Endothelial cell of umbilical vein (primary cell): ENCODE measurements around the gene HOXD10. TPM values are rescaled to one million over a fixed set of nuclear protein-coding genes. Genes with fewer than 3 reads are reported as not detected.
A peak's percentile ranks its signal among the peaks of the same experiment; 100 is the strongest.

Experiments used
- BruUV-seq: library from RNA; stranded (reverse); fragments of 400-500 nt; replicated peaks from 2 replicates; lab custom pipeline; 2021; lab: Mats Ljungman, UMichigan
- CTCF ChIA-PET: fragments of 300-600, 350-600 bp; sonication (Branson Sonifier 250); formaldehyde crosslinking; loops from one replicate; lab custom pipeline; 2021; ENCODE audit warnings: antibody characterized with exemption, inconsistent platforms; lab: Charles Lee
- POLR2A ChIA-PET: fragments of 300-600, 350-600 bp; sonication (Branson Sonifier 250); formaldehyde crosslinking; loops from one replicate; lab custom pipeline; 2021; ENCODE audit warnings: antibody characterized with exemption, inconsistent platforms; lab: Charles Lee
- DNase-seq: peaks from one replicate; pipeline ENCODE4 v3.0.0-alpha.2; 2011; ENCODE audit warnings: low read depth, low spot score
- FAIRE-seq: peaks from 2 replicates; lab custom pipeline; 2011; peaks lifted over from hg19 to GRCh38; lab: Jason Lieb, UNC
- H2AFZ ChIP-seq: 2 replicates; pipeline ENCODE4 v1.6.0; 2012; ENCODE audit warnings: low read depth, low read length, control low read depth, inconsistent platforms
- H3K27ac ChIP-seq: 2 replicates; pipeline ENCODE4 v1.5.1; 2011; ENCODE audit warnings: low read depth, mild to moderate bottlenecking, control low read depth, low read length, moderate library complexity; ENCODE audit not compliant: insufficient read depth
- H3K27me3 ChIP-seq, 2 experiments: 2 replicates each; pipeline versions ENCODE4 v1.6.0 to v1.6.1; 2011; ENCODE audit warnings: low read length in 2 of 2, mixed read lengths in 1 of 2; ENCODE audit not compliant: control insufficient read depth in 2 of 2, insufficient read depth in 2 of 2
- H3K36me3 ChIP-seq, 2 experiments: 2 replicates in 1 of 2; 3 replicates in 1 of 2; pipeline ENCODE4 v1.5.1; 2011; ENCODE audit warnings: low read length in 2 of 2, mild to moderate bottlenecking in 1 of 2, moderate library complexity in 1 of 2; ENCODE audit not compliant: control insufficient read depth in 2 of 2, insufficient read depth in 2 of 2; ENCODE audit errors: extremely low read depth in 1 of 2
- H3K4me1 ChIP-seq: 3 replicates; pipeline ENCODE4 v1.5.1; 2011; ENCODE audit warnings: mild to moderate bottlenecking, low read length; ENCODE audit not compliant: control insufficient read depth, insufficient read depth; ENCODE audit errors: extremely low read depth
- H3K4me2 ChIP-seq: 2 replicates; pipeline ENCODE4 v1.6.1; 2011; ENCODE audit warnings: low read length, control low read depth, mixed read lengths; ENCODE audit not compliant: insufficient read depth
- H3K4me3 ChIP-seq, 3 experiments: fragments of 200-600 bp in 1 of 3; sonication (generic), shearing (Covaris generic) in 1 of 3; replicated peaks in 1 of 3; 2 replicates each; pipeline ENCODE4 v1.5.1; 2011 to 2016; ENCODE audit warnings: control low read depth in 3 of 3, low read length in 3 of 3, mild to moderate bottlenecking in 2 of 3, inconsistent platforms in 1 of 3, low read depth in 1 of 3, moderate library complexity in 1 of 3; ENCODE audit not compliant: insufficient read depth in 1 of 3
- H3K79me2 ChIP-seq: 2 replicates; pipeline ENCODE4 v1.6.0; 2012; ENCODE audit warnings: low read length, inconsistent platforms; ENCODE audit not compliant: control insufficient read depth, insufficient read depth
- H3K9ac ChIP-seq: replicated peaks from 2 replicates; pipeline ENCODE3; 2011; ENCODE audit warnings: low read length, control low read depth; ENCODE audit not compliant: insufficient read depth; ENCODE audit errors: extremely low read depth
- H3K9me1 ChIP-seq: replicated peaks from 3 replicates; pipeline ENCODE4 v1.6.0; 2011; ENCODE audit warnings: mild to moderate bottlenecking, low read length; ENCODE audit not compliant: control insufficient read depth, insufficient read depth; ENCODE audit errors: extremely low read depth
- H3K9me3 ChIP-seq: replicated peaks from 2 replicates; pipeline ENCODE4 v1.5.1; 2012; ENCODE audit warnings: low read length, inconsistent platforms; ENCODE audit not compliant: control insufficient read depth, insufficient read depth
- H4K20me1 ChIP-seq: replicated peaks from 2 replicates; pipeline ENCODE3; 2011; ENCODE audit warnings: mild to moderate bottlenecking, low read length; ENCODE audit not compliant: control insufficient read depth, insufficient read depth; ENCODE audit errors: extremely low read depth
- dilution Hi-C: fragments of 300-500 bp; cut with MboI; formaldehyde crosslinking; loops from one replicate; pipeline ENCODE4 v1.15.0; 2019; ENCODE audit warnings: low sequenced_read_pairs; ENCODE audit not compliant: extremely low pct_ligation_motif_present
- intact Hi-C: fragments of 100-400 bp; cut with micrococcal nuclease; formaldehyde crosslinking; loops from one replicate; pipeline ENCODE4 v1.10.0; 2022
- polyA plus RNA-seq, 4 experiments: library from polyadenylated mRNA; depleted of rRNA in 3 of 4; stranded (reverse) in 3 of 4; unstranded in 1 of 4; fragments of >200 nt; gene quantifications; 2 replicates each; pipeline versions ENCODE4 v1.2.1 to v1.2.3, GENCODE V29; 2011 to 2012; ENCODE audit warnings: missing spikeins in 1 of 4
- total RNA-seq: library from RNA; stranded (reverse); gene quantifications from 2 replicates; pipeline ENCODE4 v1.2.3, GENCODE V29; 2021
- TF ChIP-seq, protein P1 (sequence below), 2 donors: IDR thresholded peaks; 1 replicate in 1 of 2; 2 replicates in 1 of 2; pipeline ENCODE4 v1.5.1; 2011; ENCODE audit warnings: low read length in 2 of 2, mild to moderate bottlenecking in 2 of 2, moderate library complexity in 2 of 2, control low read depth in 1 of 2, inconsistent platforms in 1 of 2, low read depth in 1 of 2; ENCODE audit not compliant: insufficient read depth in 1 of 2; ENCODE audit errors: extremely low read depth in 1 of 2

HOXD10 gene
- total and polyA plus RNA-seq, 2 donors (not counting 3 experiments of a cell fraction or from before 2014, with no cell fraction given), result not detected

DNA sequence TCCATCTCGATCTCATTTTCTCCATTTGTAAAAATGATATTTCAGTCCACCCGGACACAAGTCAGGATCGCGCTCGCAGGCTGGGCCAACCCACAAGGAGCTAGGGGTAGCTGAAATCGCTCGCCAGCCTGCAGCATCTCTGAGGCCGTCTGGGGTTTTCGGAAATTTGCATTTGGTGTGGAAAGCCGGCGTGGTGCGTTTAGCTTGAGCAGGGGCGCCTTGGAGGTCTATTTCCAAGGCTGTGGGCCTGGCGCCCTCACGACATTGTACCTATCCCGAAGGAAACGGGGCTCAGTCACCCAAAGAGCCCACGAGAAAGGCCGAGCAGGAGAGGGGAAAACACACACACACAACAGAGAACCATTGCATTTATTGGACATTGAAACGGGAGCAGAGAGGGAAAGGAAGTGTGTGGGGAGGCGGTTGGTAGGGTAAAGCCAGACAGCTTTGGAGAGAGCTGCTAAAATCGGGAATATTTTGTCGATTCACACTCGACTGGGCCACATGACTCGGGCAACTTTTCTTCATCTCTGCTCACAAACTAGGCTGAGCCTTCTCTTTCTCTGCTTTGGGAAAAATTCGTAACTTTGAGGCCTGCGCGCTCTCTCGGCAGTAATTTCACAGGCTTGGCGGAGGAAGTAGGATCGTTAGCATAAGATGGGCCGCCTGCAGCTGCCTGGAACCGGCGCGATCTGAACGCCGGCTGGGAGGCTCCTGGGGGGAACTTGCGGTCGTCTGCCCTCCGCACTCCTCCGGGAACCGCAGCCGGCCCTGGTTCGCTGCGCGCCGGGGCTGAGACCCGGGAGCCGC is 11.8 kb downstream of the HOXD10 start:
- Histone ChIP-seq H3K36me3 (no peaks in the 10 kb centered on the region), H3K9me1 (no peaks in the 10 kb centered on the region), H2AFZ (peak overlapping the region; percentile 85), H3K4me2 (peak overlapping the region; percentile 42), H3K4me3 (peak overlapping the region; percentile 2 to 56 (median 43)), H3K79me2 (peaks cover 17% of the 10 kb centered on the region), H3K27me3 (peaks cover 5% of the 10 kb centered on the region in 2 experiments), H3K27ac (peak overlapping the region; percentile 23), H3K4me1 (peaks cover 35% of the 10 kb centered on the region), H4K20me1 (no peaks in the 10 kb centered on the region), H3K9me3 (no peaks in the 10 kb centered on the region), H3K9ac (peak overlapping the region; percentile 7)
- FAIRE-seq (peak; percentile 74), DNase-seq (peak; percentile 53)
- intact Hi-C loops (loop anchor here (5.0 kb wide), 2 partner anchors 929 to 1629 kb away; no protein-coding TSS in a partner anchor), dilution Hi-C loops (loop anchor here (25.0 kb wide), 1 partner anchor 509 kb away; no protein-coding TSS in a partner anchor)
- POLR2A ChIA-PET, result no interaction called here
- CTCF ChIA-PET, result interaction anchor here (0.6 to 10.1 kb wide), 18 partner anchors 8 to 1637 kb away, joined by 3 to 458 read pairs (median 19); no protein-coding TSS in a partner anchor
- TF ChIP-seq, protein P1, sequence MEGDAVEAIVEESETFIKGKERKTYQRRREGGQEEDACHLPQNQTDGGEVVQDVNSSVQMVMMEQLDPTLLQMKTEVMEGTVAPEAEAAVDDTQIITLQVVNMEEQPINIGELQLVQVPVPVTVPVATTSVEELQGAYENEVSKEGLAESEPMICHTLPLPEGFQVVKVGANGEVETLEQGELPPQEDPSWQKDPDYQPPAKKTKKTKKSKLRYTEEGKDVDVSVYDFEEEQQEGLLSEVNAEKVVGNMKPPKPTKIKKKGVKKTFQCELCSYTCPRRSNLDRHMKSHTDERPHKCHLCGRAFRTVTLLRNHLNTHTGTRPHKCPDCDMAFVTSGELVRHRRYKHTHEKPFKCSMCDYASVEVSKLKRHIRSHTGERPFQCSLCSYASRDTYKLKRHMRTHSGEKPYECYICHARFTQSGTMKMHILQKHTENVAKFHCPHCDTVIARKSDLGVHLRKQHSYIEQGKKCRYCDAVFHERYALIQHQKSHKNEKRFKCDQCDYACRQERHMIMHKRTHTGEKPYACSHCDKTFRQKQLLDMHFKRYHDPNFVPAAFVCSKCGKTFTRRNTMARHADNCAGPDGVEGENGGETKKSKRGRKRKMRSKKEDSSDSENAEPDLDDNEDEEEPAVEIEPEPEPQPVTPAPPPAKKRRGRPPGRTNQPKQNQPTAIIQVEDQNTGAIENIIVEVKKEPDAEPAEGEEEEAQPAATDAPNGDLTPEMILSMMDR (IDR thresholded peaks at IDR 0.05; ENCODE audit: extremely low read depth in 1 of 2, insufficient read depth in 1 of 2, low read depth in 1 of 2, low read length in 2 of 2), result no peak
- BruUV-seq, result no TSS peak
